HG03575 (cell line): ENCODE data around the gene EXOC2.

ENCODE experiments used
- ATAC-seq: cut with Tn5 transposase; IDR thresholded peaks from one replicate; pipeline ENCODE4 v1.9.1; 2021; ENCODE audit not compliant: unreplicated experiment, insufficient number of reproducible peaks, low FRiP score; ENCODE audit errors: extremely low read depth

EXOC2 gene

DNA sequence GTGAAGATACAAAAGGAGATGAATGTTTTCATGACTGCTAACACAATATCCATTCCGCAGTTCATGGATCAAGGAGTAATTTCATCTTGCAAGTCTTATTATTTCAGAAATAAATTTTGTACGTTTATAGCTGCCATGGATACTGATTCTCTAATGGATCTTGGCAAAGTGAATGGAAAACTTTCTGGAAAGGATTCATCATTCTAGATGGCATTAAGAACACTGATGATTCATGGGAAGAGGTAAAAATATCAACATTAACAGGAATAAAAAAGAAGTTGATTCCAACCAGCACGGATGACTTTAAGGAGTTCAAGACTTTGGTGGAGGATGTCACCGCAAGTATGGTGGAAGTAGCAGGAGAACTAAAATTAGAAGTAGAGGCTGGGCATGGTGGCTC is 38.8 kb downstream of the EXOC2 start:
- no peak for ATAC-seq

DNA sequence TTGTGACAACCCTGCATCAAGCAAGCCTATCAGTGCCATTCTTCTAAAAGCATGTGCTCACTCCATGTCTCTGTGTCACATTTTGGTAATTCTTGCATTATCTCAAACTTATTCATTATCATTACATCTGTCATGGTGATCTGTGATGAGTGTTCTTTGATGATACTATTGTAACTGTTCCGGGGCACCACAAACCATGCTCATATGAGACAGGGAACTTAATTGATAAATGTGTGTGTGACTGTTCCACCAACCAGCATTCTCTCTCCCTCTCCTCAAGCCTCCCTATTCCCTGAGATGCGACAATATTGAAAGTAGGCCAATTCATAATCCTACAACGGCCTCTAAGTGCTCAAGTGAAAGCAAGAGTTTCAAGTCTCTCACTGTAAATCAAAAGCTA is 40.1 kb downstream of the EXOC2 start:
- no peak for ATAC-seq

DNA sequence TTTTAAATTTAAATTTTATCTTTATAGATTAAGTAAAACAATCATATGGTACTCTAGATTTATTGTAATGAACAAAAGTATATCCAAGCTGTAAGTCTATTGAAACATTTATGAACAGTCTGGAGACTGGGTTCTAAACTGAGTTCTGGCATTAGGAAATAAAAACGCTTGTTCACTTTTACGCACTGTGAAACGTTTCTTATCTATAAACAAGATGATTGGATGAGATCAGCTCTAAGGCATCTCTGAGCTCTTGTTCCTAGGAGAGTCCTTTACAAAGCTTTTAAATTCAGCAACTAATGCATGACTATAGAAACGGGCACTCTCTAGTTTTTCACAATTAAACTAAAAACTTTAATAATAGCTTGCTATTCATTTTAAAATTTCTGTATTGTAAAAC is 42.8 kb downstream of the EXOC2 start:
- ATAC-seq: no peak

DNA sequence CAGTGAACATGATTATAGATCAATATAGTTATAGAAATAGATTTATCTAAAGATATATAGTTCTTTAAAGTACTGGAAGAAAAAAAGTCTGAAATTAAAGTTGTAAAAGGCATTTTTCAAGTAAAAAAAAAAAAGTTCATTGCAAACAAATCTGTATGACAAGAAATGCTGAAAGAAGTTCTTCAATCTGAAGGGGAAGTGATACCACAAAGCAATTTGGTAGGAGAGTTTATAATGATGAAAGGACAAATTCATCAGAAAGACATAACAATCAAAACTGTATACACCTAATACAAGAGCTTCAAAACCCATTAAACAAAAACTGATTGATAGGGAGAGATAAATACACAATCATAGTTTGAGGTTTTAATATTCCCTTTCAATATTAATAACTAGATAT is 50.1 kb downstream of the EXOC2 start:
- ATAC-seq: no peak

DNA sequence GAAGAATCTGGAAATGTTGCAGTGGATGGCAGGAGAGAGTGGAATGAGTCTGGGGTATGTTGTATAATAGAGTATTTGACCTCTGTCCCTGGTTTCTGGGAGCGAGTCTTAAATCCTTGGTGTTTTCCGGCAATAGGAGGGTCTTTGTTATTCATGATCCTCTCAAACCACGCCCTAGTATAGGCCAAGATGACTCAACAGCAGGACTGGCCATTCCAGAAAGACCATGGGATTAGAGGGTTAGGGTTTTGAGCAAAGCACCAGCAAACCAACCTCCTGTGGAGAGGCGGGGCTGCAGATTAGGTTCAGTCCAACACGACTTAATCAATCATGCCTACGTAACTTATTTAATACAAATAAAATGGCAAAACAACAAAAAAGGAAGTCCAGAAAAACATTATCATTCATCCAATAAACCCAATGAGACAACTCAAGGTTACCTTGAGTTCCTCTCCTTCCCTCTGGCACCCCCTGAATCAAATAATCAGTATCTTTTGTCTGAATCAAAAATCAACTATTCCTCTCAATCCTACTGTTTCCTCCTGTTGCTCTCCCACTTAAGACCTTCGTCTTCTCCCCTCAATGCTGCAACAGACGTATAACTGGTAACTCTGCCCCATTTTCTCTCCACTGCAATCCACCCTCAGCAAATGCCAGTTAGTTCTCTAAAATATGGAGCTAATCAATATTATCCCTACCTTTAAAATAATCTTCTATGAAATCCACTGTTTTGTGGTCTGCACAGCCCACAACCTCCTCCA is 51.5 kb downstream of the EXOC2 start:
- no peak for ATAC-seq

DNA sequence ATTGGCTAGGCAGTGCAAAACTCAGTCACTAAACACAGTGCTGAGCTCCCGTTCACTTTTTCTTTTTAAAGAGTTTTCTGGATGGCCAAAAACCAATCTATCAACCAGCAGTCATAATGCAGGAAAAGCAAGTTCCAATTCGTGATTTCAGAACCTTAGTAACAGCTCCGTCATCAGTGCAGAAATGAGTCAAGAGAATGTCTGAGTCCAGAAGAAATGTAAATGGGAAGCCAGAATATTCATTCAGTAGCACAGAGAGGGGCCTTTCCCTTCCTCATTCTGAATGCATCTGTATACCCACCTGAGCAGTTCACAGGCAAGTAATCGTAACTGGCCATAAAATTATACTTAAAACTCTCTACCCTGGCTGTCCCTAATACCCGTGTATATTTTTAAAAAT is 56.5 kb downstream of the EXOC2 start:
- ATAC-seq: no peak

DNA sequence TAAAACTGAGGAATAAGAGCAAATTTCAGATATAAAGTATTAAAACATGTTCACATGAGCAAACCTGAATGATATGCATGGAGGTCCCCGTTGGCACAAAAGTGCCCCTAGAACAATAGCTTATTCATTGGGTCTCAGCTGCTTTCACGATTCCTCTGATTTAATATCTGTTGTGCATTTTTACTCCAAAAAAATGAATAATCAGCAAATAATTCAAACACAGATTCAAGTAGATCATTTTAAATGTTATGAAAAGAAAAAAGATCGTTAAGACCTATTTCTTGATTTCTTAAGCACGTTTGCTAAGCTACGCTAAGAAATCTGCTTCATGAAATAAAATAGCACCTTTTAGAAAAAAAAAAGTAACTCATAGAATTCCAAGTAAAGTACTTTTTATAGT is 57.7 kb downstream of the EXOC2 start:
- no peak for ATAC-seq

DNA sequence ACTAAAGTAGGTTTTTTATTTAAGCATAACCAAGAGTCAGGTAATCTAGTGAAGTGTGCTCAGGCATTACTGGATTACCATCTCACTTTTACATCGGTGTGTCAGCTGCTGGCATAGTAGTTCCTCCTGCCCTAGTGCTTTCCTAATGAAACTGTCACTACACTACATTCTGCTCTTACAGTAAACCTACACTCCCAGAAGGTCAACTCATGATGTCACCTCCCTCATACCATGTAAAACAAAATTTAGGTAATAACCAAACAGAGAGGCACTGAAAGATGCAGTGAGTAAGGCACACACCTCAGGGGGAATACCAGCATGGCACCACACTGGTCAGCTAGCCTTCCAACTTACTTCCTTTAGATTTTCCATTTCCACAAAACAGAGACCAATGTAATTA is 59.3 kb downstream of the EXOC2 start:
- ATAC-seq: no peak

DNA sequence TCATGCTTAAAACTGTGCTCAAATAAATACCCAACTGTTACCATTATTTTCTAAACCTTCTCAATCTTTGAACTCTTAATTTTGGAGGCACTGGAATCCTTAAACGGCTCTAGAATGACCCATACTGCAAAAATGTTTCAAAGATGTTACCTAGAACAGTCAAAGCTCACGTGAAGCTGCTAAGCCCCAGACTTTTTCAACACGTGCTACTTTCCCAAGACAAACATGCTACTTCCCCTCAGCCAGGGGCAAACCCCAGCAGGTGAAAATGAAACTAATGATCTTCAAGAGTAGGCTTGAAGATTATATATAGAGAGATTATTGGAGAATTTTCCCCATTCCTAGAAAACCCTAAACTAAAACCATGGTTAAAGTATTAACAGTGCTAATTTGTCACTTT is 64.2 kb downstream of the EXOC2 start:
- ATAC-seq: no peak

DNA sequence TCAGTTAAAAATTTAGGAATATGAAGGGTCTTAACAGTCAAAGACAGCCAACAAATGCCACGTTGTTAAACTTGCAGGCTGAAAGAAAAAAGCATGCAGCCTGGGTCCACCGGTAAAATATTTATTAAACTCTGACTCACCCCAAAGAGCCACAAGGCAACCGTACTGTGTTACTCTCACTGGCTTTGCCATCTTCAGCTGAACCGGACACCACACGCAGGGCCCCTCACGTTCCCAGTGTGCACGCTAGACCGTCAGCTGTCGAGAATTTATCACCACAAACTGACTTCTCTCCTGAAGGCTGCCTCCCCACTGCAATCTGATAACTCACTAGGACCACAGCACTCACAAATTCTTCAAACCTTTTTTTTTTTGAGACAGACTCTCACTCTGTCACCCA is 66.7 kb downstream of the EXOC2 start:
- ATAC-seq: no peak

DNA sequence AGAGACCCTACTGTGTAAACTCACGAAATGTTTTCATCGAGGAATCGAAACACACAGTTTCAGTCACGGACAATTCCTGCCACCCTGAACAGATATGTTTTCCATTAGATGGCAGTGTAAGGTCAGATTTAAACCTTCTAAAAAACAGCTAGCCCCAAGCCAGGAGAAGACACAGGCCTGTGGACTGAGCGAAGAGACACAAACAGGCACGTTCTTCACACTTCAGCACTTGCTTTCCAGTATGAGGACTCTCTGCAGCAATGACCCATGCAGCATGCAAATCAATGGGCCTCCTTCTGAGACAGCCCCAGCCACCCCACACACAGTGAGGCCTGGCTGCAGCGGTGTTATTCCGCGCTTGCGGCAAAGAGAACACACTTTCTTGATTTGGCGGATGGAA is 68.0 kb downstream of the EXOC2 start:
- ATAC-seq: no peak

DNA sequence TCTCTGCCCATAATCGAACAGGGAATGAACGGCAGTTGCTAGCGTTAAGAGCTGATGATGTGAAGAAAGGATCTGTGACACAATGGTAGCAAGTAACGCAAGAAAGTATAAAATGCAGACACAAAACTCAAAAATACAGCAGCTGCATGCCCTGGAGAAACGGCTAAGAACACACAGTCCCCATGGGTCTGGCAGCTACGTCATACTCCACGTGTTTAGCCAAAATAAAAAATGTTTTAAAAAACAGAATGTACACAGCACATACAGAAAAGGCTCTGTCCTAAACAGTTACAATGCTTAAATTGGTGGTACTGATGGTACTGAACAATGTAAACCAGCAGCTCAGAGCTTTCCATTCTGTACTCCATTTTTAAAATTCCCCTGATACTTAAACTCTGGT is 70.5 kb downstream of the EXOC2 start:
- ATAC-seq: no peak

DNA sequence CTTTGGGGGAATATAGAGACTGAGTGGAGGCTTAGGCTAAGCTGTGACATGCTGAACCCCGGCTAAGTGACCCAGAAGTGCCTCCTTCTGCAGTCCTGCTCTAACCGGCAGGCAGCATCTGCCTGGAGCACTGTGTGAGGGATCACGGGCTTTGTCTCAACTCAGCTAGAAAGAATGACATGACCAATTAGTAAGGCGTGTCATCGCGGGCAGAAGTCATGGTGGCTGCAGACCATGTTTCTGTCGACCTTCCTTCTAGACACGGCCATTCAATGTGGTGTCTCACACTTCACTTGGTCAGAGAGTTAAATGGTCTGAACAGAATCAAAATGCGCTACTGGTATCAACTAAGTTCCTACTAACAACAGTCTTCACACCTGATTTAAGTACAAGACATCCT is 71.0 kb downstream of the EXOC2 start:
- ATAC-seq: no peak

DNA sequence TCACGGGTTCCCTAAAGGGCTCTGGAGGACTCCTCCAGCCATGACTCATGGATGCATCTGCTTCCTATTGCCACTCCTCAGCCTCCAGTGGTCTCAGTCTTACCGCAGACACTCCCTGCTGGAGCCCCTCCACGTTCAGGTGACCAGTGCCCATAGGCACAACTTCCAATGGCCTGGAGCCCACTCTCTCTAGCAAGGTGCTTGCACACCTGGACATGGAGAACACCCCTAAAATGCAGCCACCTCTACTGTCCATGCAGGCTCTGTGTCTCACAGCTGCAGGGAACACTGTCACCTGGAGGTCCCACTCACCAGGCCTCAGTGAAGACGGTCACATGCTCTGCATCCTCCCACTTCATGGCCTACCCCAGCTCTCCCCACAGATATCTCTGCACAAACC is 72.0 kb downstream of the EXOC2 start:
- no peak for ATAC-seq

DNA sequence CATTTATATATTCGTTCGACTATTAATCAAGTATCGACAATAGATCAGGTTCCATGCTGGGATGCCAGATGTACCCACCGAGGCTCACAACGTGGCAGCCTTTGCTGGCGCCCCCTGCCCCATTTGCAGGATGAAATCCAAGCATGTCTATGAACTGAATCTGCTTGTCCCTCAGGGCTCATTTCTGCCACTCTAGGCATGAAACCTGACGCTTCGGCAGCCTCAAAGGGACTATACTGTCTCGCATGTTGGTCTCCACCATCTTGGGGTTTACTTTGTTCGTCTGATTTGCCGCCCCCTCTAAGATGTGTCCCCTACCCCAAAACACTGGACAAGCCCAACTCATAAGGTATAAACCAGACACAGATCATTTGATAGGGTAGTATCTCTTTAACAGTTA is 72.8 kb downstream of the EXOC2 start:
- no peak for ATAC-seq

DNA sequence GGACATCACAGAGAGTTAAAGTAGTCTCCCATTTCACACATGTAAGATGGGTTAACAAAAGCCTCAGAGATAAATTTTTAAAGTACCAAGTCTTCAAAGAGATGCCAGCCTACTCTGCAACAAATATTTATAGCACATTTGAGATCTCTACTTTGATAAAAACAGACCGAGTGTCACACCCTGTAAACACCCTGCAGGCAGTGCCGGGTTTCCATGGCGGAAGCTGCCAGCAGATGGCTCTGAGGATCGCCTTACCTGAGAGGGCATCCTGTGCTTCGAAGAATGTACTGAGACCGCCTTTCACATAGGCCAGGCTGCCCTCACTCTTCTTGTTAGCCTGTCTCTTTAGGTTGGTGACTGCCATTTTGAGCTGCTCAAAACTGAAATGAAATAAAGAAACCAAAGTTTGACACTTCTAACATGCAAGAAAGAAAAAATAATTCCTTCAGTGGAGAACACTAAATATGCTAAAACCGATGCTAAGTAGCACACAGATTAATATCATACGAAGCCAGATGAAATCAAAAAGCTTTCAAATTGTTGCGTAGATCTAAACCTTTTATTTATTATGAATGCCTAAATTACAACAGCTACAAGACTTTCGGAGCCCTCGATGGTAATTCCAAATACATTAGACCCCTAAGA is 75.4 kb downstream of the EXOC2 start:
- no peak for ATAC-seq

DNA sequence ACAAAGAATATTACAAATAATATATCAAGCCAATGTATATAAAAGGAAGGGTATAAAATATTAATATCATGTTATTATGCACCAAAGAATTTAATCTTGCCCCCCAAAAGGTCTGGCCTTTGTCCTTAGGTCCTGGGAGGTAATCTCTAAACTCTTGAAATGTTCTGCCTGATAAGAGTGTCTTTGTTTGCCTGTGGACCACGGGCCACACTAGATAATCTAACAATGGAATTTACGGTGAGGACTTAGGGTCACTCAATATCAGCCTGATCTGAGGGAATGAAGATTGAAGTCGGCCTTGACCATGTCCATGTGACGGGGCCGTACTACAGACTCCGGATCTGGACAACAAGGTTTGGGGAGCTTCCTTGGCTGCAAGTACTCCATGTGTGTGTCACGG is 79.0 kb downstream of the EXOC2 start:
- no peak for ATAC-seq

DNA sequence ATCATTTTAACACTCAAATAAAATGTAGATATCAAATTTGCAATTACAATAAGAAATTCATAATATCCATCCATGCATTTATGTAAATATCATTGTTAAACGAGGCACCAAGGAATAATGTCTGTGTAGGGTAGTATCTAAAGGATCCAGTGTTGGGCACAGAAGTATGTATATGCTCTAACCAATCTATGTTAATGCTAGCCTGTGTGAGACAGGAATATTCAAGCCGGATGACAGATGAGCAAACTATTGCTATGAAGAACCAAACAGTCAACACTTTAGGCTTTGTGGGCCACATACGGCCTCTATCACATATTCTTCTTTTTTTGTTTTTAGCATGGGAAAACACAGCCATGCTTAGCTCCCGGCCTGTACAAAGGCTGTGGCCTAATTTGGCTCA is 81.0 kb downstream of the EXOC2 start:
- no peak for ATAC-seq

DNA sequence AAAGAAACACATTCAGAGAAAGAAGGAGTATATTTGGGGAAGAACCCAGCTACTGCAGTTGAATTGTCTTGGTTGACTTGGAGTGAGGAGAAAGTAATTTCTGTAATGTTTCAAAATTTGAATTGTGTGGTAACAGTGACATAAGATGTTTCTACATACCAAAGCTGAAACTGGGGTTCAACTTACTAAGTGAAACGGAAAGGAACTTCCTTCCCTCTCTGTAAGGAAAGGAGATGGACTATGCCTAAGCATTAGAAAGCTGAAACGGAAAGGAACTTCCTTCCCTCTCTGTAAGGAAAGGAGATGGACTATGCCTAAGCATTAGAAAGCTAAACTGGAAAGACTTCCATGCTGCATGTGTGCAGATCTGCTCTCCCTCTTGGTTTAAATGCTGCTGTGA is 82.1 kb downstream of the EXOC2 start:
- no peak for ATAC-seq

DNA sequence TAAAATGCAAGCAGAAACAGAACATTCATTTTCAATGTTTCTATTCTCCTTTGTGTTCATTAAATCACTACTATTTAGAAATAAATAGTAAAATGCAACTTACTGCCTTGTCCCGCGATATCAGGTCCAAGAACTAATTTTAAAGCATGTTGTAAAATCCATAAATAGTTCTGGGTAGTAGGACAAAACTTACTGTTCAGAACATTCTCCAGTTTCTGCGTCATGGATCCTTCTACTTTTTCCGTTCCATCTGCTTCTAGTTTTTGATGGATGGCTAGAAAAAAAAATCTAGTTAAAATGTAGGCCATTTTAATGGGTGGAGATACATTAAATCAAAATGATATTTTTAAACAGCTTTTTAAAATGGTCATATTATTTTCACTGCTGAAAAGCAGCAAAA is 83.0 kb downstream of the EXOC2 start:
- ATAC-seq: no peak

DNA sequence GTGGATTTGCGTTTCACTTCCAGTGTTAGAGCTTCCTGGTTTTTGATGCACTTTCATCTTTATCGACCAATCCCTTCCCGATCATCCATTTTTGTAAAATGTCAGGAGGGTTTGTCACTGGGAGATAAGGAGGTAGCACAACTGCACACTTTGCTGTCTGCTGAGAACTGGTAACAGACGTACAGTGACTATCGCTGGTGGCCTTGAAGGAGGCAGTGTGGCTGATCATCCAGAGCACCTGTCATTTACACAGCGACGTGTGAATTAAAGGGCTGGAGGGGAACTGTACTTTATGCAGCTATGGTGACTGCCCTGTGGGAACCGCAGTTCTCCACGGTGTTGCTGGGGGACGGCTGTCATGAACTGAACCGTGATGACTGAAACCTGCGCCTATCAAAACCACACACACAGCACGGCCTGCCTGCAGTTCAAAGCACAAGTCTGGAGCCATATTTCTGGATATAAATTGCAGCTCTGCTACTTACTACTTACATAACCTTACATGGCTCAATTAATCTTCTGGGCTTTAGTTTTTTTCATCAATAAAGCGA is 86.0 kb downstream of the EXOC2 start:
- no peak for ATAC-seq
